GM10266 (cell line): Measurements from ENCODE around the gene PPME1.
"Not testable (repeated sequence)": the region's sequence is repeated elsewhere in the genome, so short reads cannot be mapped to it uniquely, and the experiment has no call there.

ENCODE experiments used
- DNase-seq: peaks from one replicate; pipeline ENCODE4 v3.0.0; 2012; ENCODE audit errors: extremely low spot score
- TF ChIP-seq, protein P1 (sequence below): IDR thresholded peaks from 2 replicates; pipeline ENCODE4 v1.5.1; 2012; ENCODE audit warnings: mild to moderate bottlenecking, low read depth; ENCODE audit not compliant: control insufficient read depth, insufficient read depth; ENCODE audit errors: missing control alignments

The PPME1 gene

DNA sequence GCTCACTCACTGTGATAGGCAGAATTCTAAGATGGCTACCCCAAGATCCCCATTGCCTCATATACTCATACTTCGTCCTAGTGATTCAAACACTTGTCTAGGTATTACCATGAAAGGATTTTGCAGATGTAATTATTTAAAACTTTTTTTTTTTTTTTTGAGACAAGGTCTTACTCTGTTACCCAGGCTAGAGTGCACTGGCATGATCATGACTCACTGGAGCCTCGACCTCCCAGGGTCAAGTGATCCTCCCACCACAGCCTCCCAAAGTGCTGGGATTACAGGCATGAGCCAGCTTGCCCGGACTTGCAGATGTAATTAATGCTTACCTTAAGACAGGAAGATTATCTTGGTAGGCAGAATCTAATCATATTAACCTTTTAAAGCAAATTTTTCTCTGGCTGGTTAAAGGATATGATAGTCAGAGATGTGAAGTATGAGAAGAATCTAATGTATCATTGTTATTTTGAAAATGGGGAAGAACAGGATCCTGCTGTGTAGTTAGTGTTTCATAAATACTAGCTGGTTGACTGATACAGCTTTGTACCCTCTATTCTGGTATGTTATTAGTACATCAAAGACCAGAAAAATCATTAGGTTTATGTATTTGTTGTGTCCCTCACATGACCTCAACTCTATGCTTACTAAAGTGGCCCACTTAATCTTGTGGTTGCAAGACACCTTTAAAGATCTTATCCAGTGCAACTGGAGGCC, 35.8 kb upstream of the PPME1 start:
- DNase-seq = no peak

GRCh38 chr11:74138021-74138420, 33.1 kb upstream of the PPME1 start:
- TF ChIP-seq, protein P1, sequence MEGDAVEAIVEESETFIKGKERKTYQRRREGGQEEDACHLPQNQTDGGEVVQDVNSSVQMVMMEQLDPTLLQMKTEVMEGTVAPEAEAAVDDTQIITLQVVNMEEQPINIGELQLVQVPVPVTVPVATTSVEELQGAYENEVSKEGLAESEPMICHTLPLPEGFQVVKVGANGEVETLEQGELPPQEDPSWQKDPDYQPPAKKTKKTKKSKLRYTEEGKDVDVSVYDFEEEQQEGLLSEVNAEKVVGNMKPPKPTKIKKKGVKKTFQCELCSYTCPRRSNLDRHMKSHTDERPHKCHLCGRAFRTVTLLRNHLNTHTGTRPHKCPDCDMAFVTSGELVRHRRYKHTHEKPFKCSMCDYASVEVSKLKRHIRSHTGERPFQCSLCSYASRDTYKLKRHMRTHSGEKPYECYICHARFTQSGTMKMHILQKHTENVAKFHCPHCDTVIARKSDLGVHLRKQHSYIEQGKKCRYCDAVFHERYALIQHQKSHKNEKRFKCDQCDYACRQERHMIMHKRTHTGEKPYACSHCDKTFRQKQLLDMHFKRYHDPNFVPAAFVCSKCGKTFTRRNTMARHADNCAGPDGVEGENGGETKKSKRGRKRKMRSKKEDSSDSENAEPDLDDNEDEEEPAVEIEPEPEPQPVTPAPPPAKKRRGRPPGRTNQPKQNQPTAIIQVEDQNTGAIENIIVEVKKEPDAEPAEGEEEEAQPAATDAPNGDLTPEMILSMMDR = no peak
- DNase-seq = no peak

More for the DNA sequence above, 35.8 kb upstream of the PPME1 start:
- TF ChIP-seq, protein P1 = no peak

- TF ChIP-seq, protein P1 = no peak
- no peak for DNase-seq
Measured at GRCh38 chr11:74138572-74138971, 32.5 kb upstream of the PPME1 start.

DNA sequence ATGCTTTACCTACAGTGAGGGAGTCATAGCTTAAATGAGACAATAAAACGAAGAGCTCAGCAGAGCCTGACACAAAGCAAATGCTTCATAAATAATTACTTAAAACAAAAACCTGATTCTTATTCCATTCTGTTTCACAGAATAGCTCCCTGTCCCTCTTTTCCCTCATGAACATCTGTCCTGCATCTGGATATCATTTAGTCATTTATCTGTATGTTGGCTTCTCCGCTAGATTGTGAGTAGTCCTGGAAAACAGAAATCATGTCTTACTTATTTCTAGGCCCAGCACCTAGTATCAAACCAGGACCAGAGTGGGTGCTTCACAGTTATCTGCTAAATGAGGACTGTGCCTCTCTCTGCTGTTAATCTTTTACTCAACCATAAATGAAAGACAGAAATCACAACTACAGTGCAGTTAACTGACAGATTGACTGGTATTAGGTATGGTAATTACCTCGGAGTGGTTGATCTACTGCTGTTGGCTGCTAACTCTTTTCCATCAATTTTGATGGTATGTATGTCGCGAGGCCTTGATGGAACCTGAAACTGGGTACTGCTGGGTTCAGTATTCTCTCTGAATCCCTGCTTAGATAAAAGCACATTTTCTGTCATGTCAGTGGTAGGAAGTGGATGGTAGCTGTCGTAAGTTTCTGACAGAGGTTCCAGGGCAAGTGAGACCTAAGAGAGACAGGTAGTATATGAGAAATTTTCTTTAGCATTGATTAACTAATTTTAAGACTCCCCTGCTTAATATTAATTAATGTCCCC, 31.8 kb upstream of the PPME1 start:
- no peak for DNase-seq
- TF ChIP-seq, protein P1 = no peak

GRCh38 chr11:74139919-74140431, 31.1 kb upstream of the PPME1 start:
- not testable (repeated sequence) for DNase-seq

DNA sequence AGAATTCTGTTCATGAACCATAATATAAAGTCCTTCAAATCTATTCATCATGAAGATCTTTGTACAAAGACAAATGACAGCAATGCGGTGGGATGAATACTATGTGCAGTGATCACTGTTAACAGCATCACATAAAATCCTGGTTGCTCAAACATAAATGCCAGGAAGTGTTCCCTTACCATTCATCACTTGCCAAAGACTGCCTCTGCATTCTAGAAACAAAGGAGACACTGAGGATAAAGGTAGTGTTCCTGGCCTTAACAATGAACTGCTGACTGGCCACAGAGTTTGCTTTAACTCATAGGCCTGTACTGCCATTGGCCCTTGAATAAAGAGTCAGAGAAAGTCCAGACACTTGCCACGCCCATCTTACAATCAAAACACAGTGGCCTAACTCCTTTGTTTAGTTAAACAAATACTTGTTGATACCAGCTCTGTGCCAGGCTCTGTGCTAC, 29.8 kb upstream of the PPME1 start:
- TF ChIP-seq, protein P1 = no peak
- no peak for DNase-seq

GRCh38 chr11:74141908-74142307, 29.2 kb upstream of the PPME1 start:
- TF ChIP-seq, protein P1 = no peak
- DNase-seq = no peak
